ENCODE data around the gene TMEM119.

The TMEM119 gene

DNA sequence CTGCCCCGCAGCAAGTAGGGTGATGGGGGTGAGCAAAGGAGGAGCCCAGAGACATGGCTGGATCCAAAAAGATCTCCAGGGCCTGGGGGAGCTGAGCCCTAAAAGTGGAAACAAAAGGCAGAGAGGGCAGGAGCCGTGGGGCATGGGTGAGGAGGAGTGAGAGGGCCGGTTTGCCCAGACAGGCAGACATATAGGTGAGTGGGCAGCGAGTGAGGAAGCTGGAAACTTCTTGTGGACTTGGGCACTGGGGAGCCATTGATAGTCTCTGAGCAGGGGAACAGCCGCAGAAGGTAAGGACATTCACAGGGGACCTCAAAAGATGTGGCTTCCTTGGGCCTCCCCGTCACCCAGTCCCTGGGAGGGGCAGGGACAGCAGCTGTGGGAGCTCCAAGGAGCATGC is 16.8 kb upstream of the TMEM119 start:
- DNase-seq, result no peak

- no peak for DNase-seq
These were observed 16.2 kb upstream of the TMEM119 start for GRCh38 chr12:108614041-108614440.

DNA sequence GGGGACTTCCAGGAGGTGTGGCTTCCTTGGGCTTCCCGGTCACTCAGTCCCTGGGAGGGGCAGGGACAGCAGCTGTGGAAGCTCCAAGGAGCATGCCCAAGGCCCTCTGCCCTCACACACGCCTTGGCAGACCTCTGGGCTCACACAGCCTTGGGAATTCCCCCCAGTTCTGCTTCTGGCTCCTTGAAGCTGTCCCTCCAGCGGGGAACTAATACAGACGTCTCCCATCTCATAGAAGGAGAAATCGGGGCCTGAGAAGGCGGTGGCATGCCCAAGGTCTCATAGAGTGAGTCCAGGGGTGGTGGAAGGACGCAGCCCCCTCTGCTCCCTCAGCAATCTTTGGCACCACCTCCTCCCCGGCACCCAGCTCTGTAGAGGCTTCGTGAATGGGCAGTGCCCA is 15.7 kb upstream of the TMEM119 start:
- DNase-seq, result no peak

DNA sequence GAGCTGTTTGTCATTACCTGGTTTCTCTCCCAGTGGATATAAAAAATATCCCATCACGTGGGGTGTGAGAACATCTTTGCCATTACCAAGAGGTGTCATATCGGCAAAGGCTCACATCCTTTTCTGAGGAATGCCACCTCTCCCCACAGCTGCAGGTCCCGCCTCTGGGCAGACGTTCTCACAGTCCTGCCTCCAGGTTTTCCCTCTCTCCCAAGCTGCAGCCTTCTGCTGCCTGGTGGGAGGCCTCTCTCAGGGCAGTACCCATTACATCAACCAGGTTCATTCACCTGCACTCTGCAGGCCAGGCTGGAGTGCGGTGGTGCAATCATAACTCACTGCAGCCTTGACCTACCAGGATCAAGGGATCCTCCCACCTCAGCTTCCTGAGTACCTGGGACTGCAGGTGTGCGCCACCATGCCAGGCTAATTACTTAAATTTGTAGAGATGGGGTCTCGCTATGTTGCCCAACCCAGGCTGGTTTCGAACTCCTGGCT is 15.0 kb upstream of the TMEM119 start:
- DNase-seq, result no peak

DNA sequence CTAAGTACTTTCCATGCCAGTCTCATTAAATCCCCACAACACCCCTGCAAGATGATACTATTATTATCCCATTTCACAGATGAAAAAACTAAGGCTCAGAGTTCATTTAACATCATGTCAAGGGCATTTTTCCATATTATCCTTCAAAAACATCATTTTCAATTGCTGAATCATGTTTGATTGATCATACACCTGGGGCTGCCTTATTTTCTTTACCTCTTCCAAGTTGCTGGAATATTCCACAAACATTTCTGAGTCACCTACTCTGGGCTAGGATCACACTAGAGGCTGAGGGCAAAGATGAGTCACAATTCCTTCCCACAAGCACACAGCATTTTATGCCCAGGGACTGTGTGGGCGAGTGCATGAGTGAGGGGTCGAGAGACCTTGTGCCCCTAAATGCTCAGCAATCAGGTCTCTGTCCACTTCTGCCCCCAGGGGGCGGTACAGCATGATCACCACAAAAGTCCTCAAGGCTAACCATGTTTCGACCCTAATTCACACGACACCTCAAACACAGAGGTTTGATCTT is 14.1 kb upstream of the TMEM119 start:
- no peak for DNase-seq

DNA sequence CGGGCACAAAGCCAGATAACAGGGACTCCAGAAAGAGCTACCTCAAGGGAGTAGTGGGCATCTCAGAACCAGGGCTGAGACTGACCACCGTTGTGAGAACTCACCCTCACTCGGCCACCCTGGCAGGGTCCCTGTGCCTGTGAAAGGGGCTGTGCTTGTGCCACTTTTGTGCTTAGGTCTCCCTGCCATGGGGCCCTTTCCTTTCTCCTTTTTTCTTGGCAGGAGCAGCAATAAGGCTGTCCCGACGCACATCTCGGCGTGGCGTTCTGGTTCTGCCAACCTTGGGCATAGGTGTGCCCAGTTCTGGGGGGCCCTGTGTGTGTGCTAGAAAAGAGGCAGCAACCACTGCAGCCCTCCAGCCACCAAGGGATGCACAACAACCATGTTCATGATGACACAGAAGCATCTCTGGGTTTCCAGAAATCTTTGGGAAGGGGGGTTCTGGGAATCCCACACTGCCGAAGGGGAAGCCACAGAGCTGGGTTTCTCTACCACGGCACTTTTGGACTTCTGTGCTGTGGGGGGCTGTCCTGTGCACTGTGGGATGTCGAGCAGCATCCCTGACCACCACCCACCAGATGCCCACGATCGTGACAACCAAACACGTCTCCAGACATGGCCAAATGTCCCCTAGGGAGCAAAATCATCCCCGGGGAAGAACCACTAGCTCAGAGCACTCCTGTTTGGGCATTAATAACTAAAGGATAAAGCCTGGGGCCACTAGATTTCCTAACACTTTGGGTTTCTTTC is 13.1 kb upstream of the TMEM119 start:
- no peak for DNase-seq

- no peak for DNase-seq
These were observed 12.5 kb upstream of the TMEM119 start for GRCh38 chr12:108610336-108610815.

GRCh38 chr12:108609537-108610335 is 11.9 kb upstream of the TMEM119 start:
- DNase-seq, result no peak

- DNase-seq, result no peak
These were observed 10.7 kb upstream of the TMEM119 start for GRCh38 chr12:108608616-108609015.

DNA sequence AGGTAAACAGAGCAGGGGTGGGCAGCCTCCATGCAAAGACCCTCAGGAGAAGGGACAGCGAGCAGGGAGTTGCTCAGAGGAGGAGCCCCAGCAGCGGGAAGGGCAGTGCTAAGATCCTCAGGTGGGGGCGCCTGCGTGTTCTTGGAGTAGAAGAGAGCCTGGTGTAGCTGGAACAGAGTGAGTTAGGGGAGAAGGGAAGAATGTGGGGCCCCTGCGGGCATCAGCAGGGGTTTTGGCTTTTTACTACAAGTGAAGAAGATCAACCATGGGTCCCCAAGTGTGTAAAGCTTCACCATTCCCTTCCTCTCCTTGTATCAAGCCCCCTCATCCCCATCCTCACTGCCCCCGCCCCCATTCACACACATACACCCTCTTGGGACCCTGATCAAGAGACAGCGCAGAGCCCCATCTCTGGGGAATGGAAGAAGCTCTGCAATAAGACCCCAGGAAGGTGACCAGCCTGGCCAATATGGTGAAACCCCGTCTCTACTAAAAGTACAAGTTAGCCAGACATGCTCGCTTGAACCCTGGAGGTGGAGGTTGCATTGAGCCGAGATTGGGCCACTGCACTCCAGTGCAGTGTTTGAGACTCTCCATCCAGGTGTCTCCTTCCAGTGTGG is 10.2 kb upstream of the TMEM119 start:
- no peak for DNase-seq

GRCh38 chr12:108606492-108606891 is 8.6 kb upstream of the TMEM119 start:
- DNase-seq, result no peak

- no peak for DNase-seq
These were observed 8.0 kb upstream of the TMEM119 start for GRCh38 chr12:108605690-108606406.

GRCh38 chr12:108605000-108605689 is 7.3 kb upstream of the TMEM119 start:
- no peak for DNase-seq

GRCh38 chr12:108604208-108604941 is 6.5 kb upstream of the TMEM119 start:
- DNase-seq, result no peak

- no peak for DNase-seq
These were observed 5.9 kb upstream of the TMEM119 start for GRCh38 chr12:108603743-108604142.

- no peak for DNase-seq
These were observed 5.3 kb upstream of the TMEM119 start for GRCh38 chr12:108602976-108603704.

DNA sequence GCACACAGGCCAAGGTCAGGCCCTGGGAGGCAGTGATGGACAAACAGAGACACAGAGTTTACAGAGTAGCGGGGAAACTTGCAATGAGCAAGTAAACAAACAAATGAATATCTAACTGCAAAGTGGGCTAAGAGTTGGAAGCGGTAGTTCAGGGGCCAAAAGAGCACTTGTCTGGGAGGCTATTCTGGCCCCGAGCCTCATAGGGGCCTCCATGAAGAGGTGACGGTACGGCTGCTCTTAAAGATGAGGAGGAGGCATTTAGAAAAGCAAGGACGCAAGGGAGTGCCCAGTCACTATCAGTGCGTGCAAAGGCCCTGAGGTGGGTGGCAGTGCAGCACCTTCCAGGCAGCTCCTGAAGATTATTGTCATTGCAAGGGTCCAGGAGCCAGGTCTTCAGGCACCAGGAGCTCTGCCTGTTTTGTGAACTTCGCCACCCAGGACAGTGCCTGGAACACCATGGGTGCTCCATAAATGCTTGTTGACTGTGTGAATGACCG is 4.4 kb upstream of the TMEM119 start:
- DNase-seq, result no peak

DNA sequence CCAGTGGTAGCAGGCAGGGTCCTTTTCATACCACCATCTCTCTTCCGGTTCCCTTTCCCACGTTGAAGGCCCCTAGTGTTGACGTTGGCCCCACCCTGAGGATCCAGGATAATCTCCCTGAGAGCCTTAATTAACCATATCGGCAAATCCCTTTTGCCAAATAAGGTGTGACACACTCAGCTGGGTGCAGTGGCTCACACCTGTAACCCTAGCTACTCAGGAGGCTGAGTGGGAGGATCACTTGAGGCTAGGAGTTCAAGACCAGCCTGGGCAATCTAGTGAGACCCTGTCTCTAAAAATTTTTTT is 2.8 kb upstream of the TMEM119 start:
- DNase-seq, result no peak

DNA sequence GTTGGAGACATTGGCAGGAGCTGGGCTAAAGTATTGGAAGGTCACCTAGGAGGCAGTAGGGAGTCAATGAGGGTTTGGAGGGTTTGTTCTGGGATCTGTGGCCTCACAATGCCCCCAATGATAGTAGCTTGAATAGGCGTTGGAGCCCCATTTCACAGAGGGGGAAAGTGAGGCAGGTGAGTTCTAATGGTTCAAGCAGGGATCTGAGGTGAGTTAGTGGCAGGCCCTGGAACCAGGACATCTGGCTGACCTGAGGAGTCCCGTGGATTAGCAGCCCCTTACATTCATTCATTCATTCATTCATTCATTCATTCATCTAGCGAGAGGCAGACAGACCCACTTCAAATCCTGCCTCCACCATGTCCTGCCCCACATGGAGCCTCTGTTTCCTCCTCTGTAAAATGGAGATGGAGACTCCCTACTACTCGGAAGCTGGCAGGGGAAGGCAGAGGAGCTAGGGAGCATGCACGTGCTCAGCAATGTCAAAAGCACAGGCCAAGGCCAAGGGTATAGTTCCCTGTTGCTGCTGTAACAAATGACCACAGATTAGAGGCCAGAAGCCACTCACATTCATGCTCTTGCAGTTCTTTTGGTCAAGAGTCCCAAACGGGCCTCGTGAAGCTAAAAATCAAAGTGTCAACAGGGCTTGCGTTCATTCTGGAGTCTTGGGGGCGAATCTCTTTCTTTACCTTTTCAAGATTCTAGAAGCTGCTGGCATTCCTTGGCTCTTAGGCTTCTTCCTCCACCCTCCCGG is 2.2 kb upstream of the TMEM119 start:
- DNase-seq, result no peak

DNA sequence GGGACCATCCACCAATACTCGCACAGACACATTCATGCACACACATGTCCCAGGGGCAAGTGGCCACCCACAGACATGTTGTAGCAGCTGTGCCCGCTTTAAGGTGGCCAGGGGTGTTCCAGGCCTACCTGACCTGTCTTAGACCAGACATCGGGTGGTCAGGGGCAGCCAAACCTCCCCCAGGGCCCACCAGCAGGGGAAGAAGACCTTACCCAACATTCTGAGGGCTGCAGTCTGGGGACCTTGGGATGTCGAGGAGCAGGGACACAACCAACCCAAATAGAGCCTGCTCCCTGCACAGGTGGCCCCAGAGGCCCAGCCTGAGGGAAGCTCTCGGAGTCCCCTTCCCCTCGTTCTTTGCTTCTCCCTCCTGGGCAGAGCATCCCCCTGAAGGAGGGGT is 1.7 kb upstream of the TMEM119 start:
- DNase-seq, result no peak

Data from retina (tissue), 1 donor.